ENCODE results near the gene TLE4. TPM values are rescaled to one million over a fixed set of nuclear protein-coding genes. Genes with fewer than 3 reads are reported as not detected.

The TLE4 gene
- polyA plus RNA-seq, 1 of the 3 experiments (the other 2 are of a cell fraction) = 40.4 TPM

DNA sequence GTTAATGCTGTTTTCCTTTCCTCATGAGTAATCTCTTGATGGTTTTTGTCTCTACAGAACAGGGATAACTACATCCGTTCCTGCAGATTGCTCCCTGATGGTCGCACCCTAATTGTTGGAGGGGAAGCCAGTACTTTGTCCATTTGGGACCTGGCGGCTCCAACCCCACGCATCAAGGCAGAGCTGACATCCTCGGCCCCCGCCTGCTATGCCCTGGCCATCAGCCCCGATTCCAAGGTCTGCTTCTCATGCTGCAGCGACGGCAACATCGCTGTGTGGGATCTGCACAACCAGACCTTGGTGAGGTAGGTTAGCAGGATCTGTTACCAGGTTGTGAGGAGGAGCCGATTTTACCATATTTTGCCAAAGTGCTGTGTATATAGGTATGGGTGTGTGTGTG, 148.2 kb downstream of the TLE4 start:
- Histone ChIP-seq H3K9me2 (no peaks in the 10 kb centered on the region), H3K79me2 (ENCODE audit: insufficient read depth) (no peaks in the 10 kb centered on the region), H3K9ac (no peak overlapping the region), H3K9me3 (no peaks in the 10 kb centered on the region), H2AFZ (ENCODE audit: low read depth) (no peak overlapping the region), H3K4me2 (no peak overlapping the region), H3K36me3 (replicated peaks in 1 of 2; ENCODE audit: control insufficient read depth in 1 of 2, insufficient read depth in 2 of 2, low read length in 1 of 2) (peaks cover 86 to 97% of the 10 kb centered on the region in 2 experiments), H3K4me3 (ENCODE audit: low read depth in 2 of 2, low read length in 1 of 2) (no peak overlapping the region), H4K20me1 (ENCODE audit: insufficient read depth) (no peaks in the 10 kb centered on the region), H3K27me3 (ENCODE audit: insufficient read depth) (no peaks in the 10 kb centered on the region), H3K4me1 (ENCODE audit: control insufficient read depth in 1 of 2, insufficient read depth in 2 of 2, low read depth in 1 of 2, low read length in 1 of 2) (no peaks in the 10 kb centered on the region), H3K27ac (ENCODE audit: low read depth in 2 of 2, low read length in 1 of 2) (no peak overlapping the region), H3F3A (replicated peaks; ENCODE audit: insufficient read depth) (no peaks in the 10 kb centered on the region)
- DNase-seq = no peak
- ChIA-PET POLR2A (no interaction called here), CTCF (no interaction called here)
- WGBS (ENCODE audit: low lambda C conversion rate) = 95% methylated on average over 8 of the region's 11 CpGs
- TF ChIP-seq, protein P1, sequence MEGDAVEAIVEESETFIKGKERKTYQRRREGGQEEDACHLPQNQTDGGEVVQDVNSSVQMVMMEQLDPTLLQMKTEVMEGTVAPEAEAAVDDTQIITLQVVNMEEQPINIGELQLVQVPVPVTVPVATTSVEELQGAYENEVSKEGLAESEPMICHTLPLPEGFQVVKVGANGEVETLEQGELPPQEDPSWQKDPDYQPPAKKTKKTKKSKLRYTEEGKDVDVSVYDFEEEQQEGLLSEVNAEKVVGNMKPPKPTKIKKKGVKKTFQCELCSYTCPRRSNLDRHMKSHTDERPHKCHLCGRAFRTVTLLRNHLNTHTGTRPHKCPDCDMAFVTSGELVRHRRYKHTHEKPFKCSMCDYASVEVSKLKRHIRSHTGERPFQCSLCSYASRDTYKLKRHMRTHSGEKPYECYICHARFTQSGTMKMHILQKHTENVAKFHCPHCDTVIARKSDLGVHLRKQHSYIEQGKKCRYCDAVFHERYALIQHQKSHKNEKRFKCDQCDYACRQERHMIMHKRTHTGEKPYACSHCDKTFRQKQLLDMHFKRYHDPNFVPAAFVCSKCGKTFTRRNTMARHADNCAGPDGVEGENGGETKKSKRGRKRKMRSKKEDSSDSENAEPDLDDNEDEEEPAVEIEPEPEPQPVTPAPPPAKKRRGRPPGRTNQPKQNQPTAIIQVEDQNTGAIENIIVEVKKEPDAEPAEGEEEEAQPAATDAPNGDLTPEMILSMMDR (IDR thresholded peaks at IDR 0.05) = no peak
- TF ChIP-seq EP300 (IDR thresholded peaks at IDR 0.05; ENCODE audit: borderline replicate concordance in 1 of 2, low read depth in 1 of 2, low read length in 1 of 2) = no peak
- TF ChIP-seq NRF1 (IDR thresholded peaks at IDR 0.05; ENCODE audit: low read depth, low read length) = no peak
- no peak for TF ChIP-seq RFX5 (IDR thresholded peaks at IDR 0.05; ENCODE audit: low read length)
- TF ChIP-seq RXRA (IDR thresholded peaks at IDR 0.05; ENCODE audit: borderline replicate concordance, low read depth) = no peak
- TF ChIP-seq, protein P2, sequence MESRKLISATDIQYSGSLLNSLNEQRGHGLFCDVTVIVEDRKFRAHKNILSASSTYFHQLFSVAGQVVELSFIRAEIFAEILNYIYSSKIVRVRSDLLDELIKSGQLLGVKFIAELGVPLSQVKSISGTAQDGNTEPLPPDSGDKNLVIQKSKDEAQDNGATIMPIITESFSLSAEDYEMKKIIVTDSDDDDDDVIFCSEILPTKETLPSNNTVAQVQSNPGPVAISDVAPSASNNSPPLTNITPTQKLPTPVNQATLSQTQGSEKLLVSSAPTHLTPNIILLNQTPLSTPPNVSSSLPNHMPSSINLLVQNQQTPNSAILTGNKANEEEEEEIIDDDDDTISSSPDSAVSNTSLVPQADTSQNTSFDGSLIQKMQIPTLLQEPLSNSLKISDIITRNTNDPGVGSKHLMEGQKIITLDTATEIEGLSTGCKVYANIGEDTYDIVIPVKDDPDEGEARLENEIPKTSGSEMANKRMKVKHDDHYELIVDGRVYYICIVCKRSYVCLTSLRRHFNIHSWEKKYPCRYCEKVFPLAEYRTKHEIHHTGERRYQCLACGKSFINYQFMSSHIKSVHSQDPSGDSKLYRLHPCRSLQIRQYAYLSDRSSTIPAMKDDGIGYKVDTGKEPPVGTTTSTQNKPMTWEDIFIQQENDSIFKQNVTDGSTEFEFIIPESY (IDR thresholded peaks at IDR 0.05; ENCODE audit: borderline replicate concordance, low read depth) = no peak
- TF ChIP-seq FOSL2 (IDR thresholded peaks at IDR 0.05; ENCODE audit: borderline replicate concordance, low read depth) = no peak

- H3K27ac ChIP-seq (ENCODE audit: low read depth in 2 of 2, low read length in 1 of 2) = no peak overlapping the region
- POLR2A ChIA-PET = no interaction called here
- H3K36me3 ChIP-seq (replicated peaks in 1 of 2; ENCODE audit: control insufficient read depth in 1 of 2, insufficient read depth in 2 of 2, low read length in 1 of 2) = peaks cover 45 to 50% of the 10 kb centered on the region in 2 experiments
- H3F3A ChIP-seq (replicated peaks; ENCODE audit: insufficient read depth) = peaks cover 14% of the 10 kb centered on the region
- no peaks in the 10 kb centered on the region for H3K9me2 ChIP-seq
- no peak overlapping the region for H3K9ac ChIP-seq
- no peak overlapping the region for H2AFZ ChIP-seq (ENCODE audit: low read depth)
- no peak overlapping the region for H3K4me3 ChIP-seq (ENCODE audit: low read depth in 2 of 2, low read length in 1 of 2)
- no peaks in the 10 kb centered on the region for H3K9me3 ChIP-seq
- H3K79me2 ChIP-seq (ENCODE audit: insufficient read depth) = no peaks in the 10 kb centered on the region
- CTCF ChIA-PET = interaction anchor here (0.6 kb wide), 1 partner anchor 282 kb away, joined by 3 read pairs; no protein-coding TSS in a partner anchor
- WGBS (ENCODE audit: low lambda C conversion rate) = 83% methylated on average over 9 of the region's 9 CpGs
- H3K4me2 ChIP-seq = no peak overlapping the region
- H3K4me1 ChIP-seq (ENCODE audit: control insufficient read depth in 1 of 2, insufficient read depth in 2 of 2, low read depth in 1 of 2, low read length in 1 of 2) = no peaks in the 10 kb centered on the region
- no peaks in the 10 kb centered on the region for H4K20me1 ChIP-seq (ENCODE audit: insufficient read depth)
- TF ChIP-seq RAD21 (IDR thresholded peaks at IDR 0.05; ENCODE audit: low read length) = no peak
- H3K27me3 ChIP-seq (ENCODE audit: insufficient read depth) = no peaks in the 10 kb centered on the region
- no peak for DNase-seq
Observed at GRCh38 chr9:79731171-79731890, 159.6 kb downstream of the TLE4 start.

Data from SK-N-SH (cell line).